Measurements from ENCODE around the gene PDE6A. TPM values are rescaled to one million over a fixed set of nuclear protein-coding genes. Genes with fewer than 3 reads are reported as not detected.

Gene PDE6A
- total and polyA plus RNA-seq, 2 of the 8 experiments (the other 6 are each of a cell fraction or from before 2014, with no cell fraction given), result not detected

- WGBS, 2 experiments (ENCODE audit: extremely low coverage in 1 of 2, insufficient coverage in 1 of 2, insufficient read length in 1 of 2, insufficient replicate concordance in 2 of 2, low coverage in 1 of 2, low lambda C conversion rate in 2 of 2, missing lambda C conversion rate in 1 of 2), result 73% methylated on average over 7 of the region's 7 CpGs; no CpG with 5 or more reads in 1 of the 2 experiments
- POLR2A ChIA-PET (ENCODE audit: partially characterized antibody), result no interaction called here
- H3K4me2 ChIP-seq (ENCODE audit: insufficient read depth in 1 of 2, low read depth in 2 of 2, low read length in 2 of 2), result peak overlapping the region in 1 of 2 experiments; percentile 2; a peak in 2 of 4 replicates
- no peak for TF ChIP-seq YY1 (IDR thresholded peaks at IDR 0.05; ENCODE audit: low read depth, low read length)
- no peak for TF ChIP-seq RAD21 (IDR thresholded peaks at IDR 0.05 in 1 of 2, conservative IDR thresholded peaks at IDR 0.05 in 1 of 2; ENCODE audit: low read depth in 2 of 2, low read length in 2 of 2)
- TF ChIP-seq KDM5A (IDR thresholded peaks at IDR 0.05; ENCODE audit: low read length), result no peak
Observed at GRCh38 chr5:149860801-149861322, 83.7 kb downstream of the PDE6A start.

More at GRCh38 chr5:149860801-149861322, 83.7 kb downstream of the PDE6A start:
- CTCF ChIA-PET (ENCODE audit: partially characterized antibody), result interaction anchor here (0.9 to 64.1 kb wide), 7 partner anchors 13 to 224 kb away, joined by 3 to 1740 read pairs (median 4); no protein-coding TSS in a partner anchor
- no peak overlapping the region for H3K23ac ChIP-seq (ENCODE audit: insufficient read length)
- no peaks in the 10 kb centered on the region for H3K27me3 ChIP-seq (replicated peaks in 1 of 4; ENCODE audit: control insufficient read depth in 3 of 4, extremely low read depth in 1 of 4, insufficient read depth in 3 of 4, low read length in 3 of 4)
- H3K27ac ChIP-seq (ENCODE audit: low read depth, low read length), result no peak overlapping the region
- DNase-seq (ENCODE audit: low read depth in 1 of 2, low spot score in 2 of 2) (peak in 1 of 2 experiments; percentile 34), FAIRE-seq (no peak)
- no peak overlapping the region for H2BK12ac ChIP-seq (ENCODE audit: low read depth, low read length)
- no peak overlapping the region for H4K5ac ChIP-seq (ENCODE audit: insufficient read length, low read depth, low read length)
- H2BK15ac ChIP-seq (ENCODE audit: low read length), result no peak overlapping the region
- no peak overlapping the region for H3K4ac ChIP-seq (replicated peaks; ENCODE audit: insufficient read length, low read depth, low read length)
- H3K18ac ChIP-seq (ENCODE audit: extremely low read depth, low read length), result no peak overlapping the region
- peaks cover 0 to 4% (median 1%) of the 10 kb centered on the region in 4 experiments; a peak in 3 of 7 replicates for H3K4me1 ChIP-seq (replicated peaks in 1 of 4; ENCODE audit: control insufficient read depth in 3 of 4, insufficient read depth in 4 of 4, low read length in 3 of 4)
- H3K79me1 ChIP-seq (ENCODE audit: low read depth, low read length), result no peaks in the 10 kb centered on the region
- no peak overlapping the region for H3K14ac ChIP-seq (ENCODE audit: insufficient read length)
- no peak overlapping the region for H2BK120ac ChIP-seq (replicated peaks; ENCODE audit: low read depth, low read length)
- H3K23me2 ChIP-seq (ENCODE audit: low read depth, low read length), result no peaks in the 10 kb centered on the region
- no peak overlapping the region for H4K8ac ChIP-seq (ENCODE audit: extremely low read depth, insufficient read depth, low read length)
- no peaks in the 10 kb centered on the region for H4K20me1 ChIP-seq (replicated peaks in 1 of 2; ENCODE audit: control insufficient read depth in 1 of 2, insufficient read depth in 2 of 2, low read length in 2 of 2)
- no peak overlapping the region for H4K91ac ChIP-seq (replicated peaks; ENCODE audit: insufficient read length, low read length)
- 0 out of 2 replicates have a peak overlapping the region, but pooled peaks have one; percentile 28 for H2BK5ac ChIP-seq (ENCODE audit: low read depth, low read length)
- no peak overlapping the region for H2AFZ ChIP-seq (ENCODE audit: low read length)
- H2BK20ac ChIP-seq (ENCODE audit: low read length), result no peak overlapping the region
- no peaks in the 10 kb centered on the region for H3K36me3 ChIP-seq (ENCODE audit: control insufficient read depth in 2 of 4, insufficient read depth in 4 of 4, low read length in 3 of 4)
- H2AK5ac ChIP-seq (ENCODE audit: low read depth, low read length), result no peak overlapping the region
- no peaks in the 10 kb centered on the region for H3K79me2 ChIP-seq (ENCODE audit: control insufficient read depth in 1 of 2, insufficient read depth in 2 of 2, low read length in 2 of 2)
- no peaks in the 10 kb centered on the region for H3K9me3 ChIP-seq (ENCODE audit: insufficient read depth in 2 of 2, low read depth in 1 of 2, low read length in 1 of 2)
- H3K9ac ChIP-seq (replicated peaks in 1 of 4; ENCODE audit: extremely low read depth in 1 of 4, low read depth in 3 of 4, low read length in 3 of 4), result no peak overlapping the region
- H3K4me3 ChIP-seq (ENCODE audit: extremely low read depth in 1 of 4, insufficient read depth in 2 of 4, low read depth in 3 of 4, low read length in 4 of 4), result no peak overlapping the region
- H3K56ac ChIP-seq (replicated peaks; ENCODE audit: insufficient read length, low read depth, low read length), result no peak overlapping the region
